HEK293 (cell line): ENCODE results near the gene DNAH5.

Experiments used
- CTCF ChIA-PET: fragments of 350-600 bp; formaldehyde crosslinking; extraction: SDS; loops from one replicate; lab custom pipeline; 2021; ENCODE audit warnings: antibody characterized with exemption; lab: Yijun Ruan, JAX
- POLR2A ChIA-PET: fragments of 300-600 bp; formaldehyde crosslinking; extraction: SDS; loops from one replicate; lab custom pipeline; 2020; ENCODE audit warnings: antibody characterized with exemption, inconsistent platforms; lab: Yijun Ruan, JAX
- H3K27ac ChIP-seq: fragments of 200-500 bp; sonication (Bioruptor generic); 2 replicates; pipeline ENCODE4 v1.5.1; 2014; ENCODE audit warnings: low read depth, low read length, control low read depth, inconsistent platforms; ENCODE audit errors: extremely low read depth
- H3K36me3 ChIP-seq, 2 experiments: fragments of 200-500 bp in 1 of 2; sonication (Bioruptor generic) in 1 of 2; 1 replicate in 1 of 2; 2 replicates in 1 of 2; pipeline ENCODE4 v1.5.1; 2014 to 2017; ENCODE audit warnings: inconsistent platforms in 2 of 2, low read length in 2 of 2; ENCODE audit not compliant: control insufficient read depth in 2 of 2, insufficient read depth in 1 of 2
- H3K4me1 ChIP-seq: fragments of 200-500 bp; sonication (Bioruptor generic); 2 replicates; pipeline ENCODE4 v1.5.1; 2014; ENCODE audit warnings: mild to moderate bottlenecking, low read length, inconsistent platforms; ENCODE audit not compliant: control insufficient read depth, insufficient read depth
- H3K4me3 ChIP-seq: 2 replicates; pipeline ENCODE4 v1.5.1; 2011; ENCODE audit warnings: low read depth, mild to moderate bottlenecking, control low read depth, low read length, moderate library complexity
- H3K9me3 ChIP-seq: fragments of 200-500 bp; sonication (Bioruptor generic); 2 replicates; pipeline ENCODE4 v1.5.1; 2014; ENCODE audit warnings: low read depth, low read length, inconsistent platforms; ENCODE audit not compliant: control insufficient read depth, insufficient read depth
- BCL6B ChIP-seq: fragments of 450-650 bp; formaldehyde crosslinking; IDR thresholded peaks from 2 replicates; pipeline ENCODE4 v1.5.1; 2017; ENCODE audit warnings: missing biosample characterization, missing genetic modification characterization
- CTCF ChIP-seq: fragments of 450-650 bp; formaldehyde crosslinking; IDR thresholded peaks from 2 replicates; pipeline ENCODE4 v1.5.1; 2016; ENCODE audit warnings: missing biosample characterization, missing genetic modification characterization
- KLF1 ChIP-seq: fragments of 450-650 bp; formaldehyde crosslinking; IDR thresholded peaks from 2 replicates; pipeline ENCODE4 v1.5.1; 2016; ENCODE audit warnings: missing biosample characterization, missing genetic modification characterization
- TRIM28 ChIP-seq: IDR thresholded peaks from 2 replicates; pipeline ENCODE4 v1.6.1; 2011; ENCODE audit warnings: low read length, control low read depth, borderline replicate concordance
- ZBTB10 ChIP-seq: fragments of 450-650 bp; formaldehyde crosslinking; IDR thresholded peaks from 2 replicates; pipeline ENCODE4 v1.5.1; 2016; ENCODE audit warnings: missing biosample characterization, missing genetic modification characterization
- ZBTB17 ChIP-seq: fragments of 450-650 bp; formaldehyde crosslinking; IDR thresholded peaks from 2 replicates; pipeline ENCODE4 v1.5.1; 2016; ENCODE audit warnings: missing biosample characterization, missing genetic modification characterization
- ZNF16 ChIP-seq: fragments of 450-650 bp; formaldehyde crosslinking; IDR thresholded peaks from 2 replicates; pipeline ENCODE4 v1.5.1; 2016; ENCODE audit warnings: low read depth, missing biosample characterization, missing genetic modification characterization
- ZNF169 ChIP-seq: fragments of 450-650 bp; formaldehyde crosslinking; IDR thresholded peaks from 2 replicates; pipeline ENCODE4 v1.5.1; 2016; ENCODE audit warnings: missing biosample characterization, missing genetic modification characterization
- ZNF266 ChIP-seq: fragments of 450-650 bp; formaldehyde crosslinking; IDR thresholded peaks from 2 replicates; pipeline ENCODE4 v1.5.1; 2016; ENCODE audit warnings: missing biosample characterization, missing genetic modification characterization, low read depth
- ZNF324 ChIP-seq: fragments of 450-650 bp; formaldehyde crosslinking; IDR thresholded peaks from 2 replicates; pipeline ENCODE4 v1.5.1; 2016; ENCODE audit warnings: missing biosample characterization, missing genetic modification characterization
- ZNF48 ChIP-seq: fragments of 450-650 bp; formaldehyde crosslinking; IDR thresholded peaks from 2 replicates; pipeline ENCODE4 v1.5.1; 2016; ENCODE audit warnings: missing biosample characterization, missing genetic modification characterization
- ZNF530 ChIP-seq: fragments of 450-650 bp; formaldehyde crosslinking; IDR thresholded peaks from 2 replicates; pipeline ENCODE4 v1.5.1; 2016; ENCODE audit warnings: low read depth, missing biosample characterization, missing genetic modification characterization
- ZNF555 ChIP-seq: fragments of 450-650 bp; formaldehyde crosslinking; conservative IDR thresholded peaks from 2 replicates; pipeline ENCODE4 v1.5.1; 2017; ENCODE audit warnings: missing biosample characterization, mild to moderate bottlenecking, missing genetic modification characterization, inconsistent platforms
- ZNF596 ChIP-seq: fragments of 450-650 bp; IDR thresholded peaks from 2 replicates; pipeline ENCODE4 v1.5.0; 2018; ENCODE audit warnings: missing biosample characterization, mild to moderate bottlenecking, missing genetic modification characterization, moderate library complexity
- ZNF654 ChIP-seq: fragments of 450-650 bp; formaldehyde crosslinking; IDR thresholded peaks from 2 replicates; pipeline ENCODE4 v1.5.1; 2016; ENCODE audit warnings: low read depth, missing biosample characterization, missing genetic modification characterization
- ZNF658 ChIP-seq: fragments of 450-650 bp; formaldehyde crosslinking; IDR thresholded peaks from 2 replicates; pipeline ENCODE4; 2016; ENCODE audit warnings: missing biosample characterization, missing genetic modification characterization
- ZNF660 ChIP-seq: fragments of 450-650 bp; IDR thresholded peaks from 2 replicates; pipeline ENCODE4 v1.5.1; 2018; ENCODE audit warnings: missing biosample characterization, mild to moderate bottlenecking, missing genetic modification characterization
- ZNF677 ChIP-seq: fragments of 450-650 bp; IDR thresholded peaks from 2 replicates; pipeline ENCODE4 v1.5.0; 2018; ENCODE audit warnings: missing biosample characterization, mild to moderate bottlenecking, missing genetic modification characterization, moderate library complexity
- ZNF776 ChIP-seq: fragments of 450-650 bp; formaldehyde crosslinking; IDR thresholded peaks from 2 replicates; pipeline ENCODE4 v1.5.0; 2017; ENCODE audit warnings: missing biosample characterization, missing genetic modification characterization, borderline replicate concordance
- ZNF785 ChIP-seq: fragments of 450-650 bp; formaldehyde crosslinking; IDR thresholded peaks from 2 replicates; pipeline ENCODE4 v1.5.1; 2016; ENCODE audit warnings: missing biosample characterization, missing genetic modification characterization

The DNAH5 gene

GRCh38 chr5:13976867-13977830, 32.7 kb upstream of the DNAH5 start:
- Histone ChIP-seq H3K27ac (no peak overlapping the region), H3K4me3 (no peak overlapping the region), H3K9me3 (no peaks in the 10 kb centered on the region), H3K36me3 (no peaks in the 10 kb centered on the region), H3K4me1 (no peaks in the 10 kb centered on the region)
- TF ChIP-seq ZNF324 (tag by site-specific recombination) (no peak), ZNF658 (tag by site-specific recombination) (no peak), KLF1 (tag by site-specific recombination) (no peak), BCL6B (tag by site-specific recombination) (no peak), ZNF530 (no peak), ZNF555 (tag by site-specific recombination) (no peak), ZBTB10 (tag by site-specific recombination) (no peak), ZBTB17 (no peak), ZNF266 (tag by site-specific recombination) (no peak), TRIM28 (no peak), ZNF654 (peak; percentile 89), ZNF48 (no peak), CTCF (tag by site-specific recombination) (peak; percentile 32; the same call in 1 of the 2 replicates)
- ChIA-PET CTCF (interaction anchor here (0.5 to 4.7 kb wide), 39 partner anchors 8 to 679 kb away, joined by 3 to 42 read pairs (median 4); partner anchors contain the start of gene OTULINL), POLR2A (interaction anchor here (1.1 kb wide), 1 partner anchor 9 kb away, joined by 4 read pairs; no protein-coding TSS in a partner anchor)

- H3K4me1 ChIP-seq, result no peaks in the 10 kb centered on the region
- no peaks in the 10 kb centered on the region for H3K9me3 ChIP-seq
- TF ChIP-seq ZNF677 (tag by site-specific recombination) (no peak), ZNF16 (no peak)
- POLR2A ChIA-PET, result interaction anchor here (1.1 kb wide), 1 partner anchor 9 kb away, joined by 4 read pairs; no protein-coding TSS in a partner anchor
- H3K27ac ChIP-seq, result no peak overlapping the region
- H3K36me3 ChIP-seq, result no peaks in the 10 kb centered on the region
- H3K4me3 ChIP-seq, result no peak overlapping the region
- CTCF ChIA-PET, result interaction anchor here (0.5 to 4.7 kb wide), 16 partner anchors 12 to 680 kb away, joined by 3 to 42 read pairs (median 4); no protein-coding TSS in a partner anchor
Measured at GRCh38 chr5:13976223-13976622, 31.7 kb upstream of the DNAH5 start.

GRCh38 chr5:13975246-13975645, 30.8 kb upstream of the DNAH5 start:
- Histone ChIP-seq H3K4me3 (no peak overlapping the region), H3K27ac (no peak overlapping the region), H3K36me3 (no peaks in the 10 kb centered on the region), H3K4me1 (no peaks in the 10 kb centered on the region), H3K9me3 (no peaks in the 10 kb centered on the region)
- CTCF ChIA-PET, result interaction anchor here (4.7 kb wide), 1 partner anchor 674 kb away, joined by 42 read pairs; no protein-coding TSS in a partner anchor
- TF ChIP-seq ZNF776 (tag by site-specific recombination) (no peak), ZNF785 (tag by site-specific recombination) (no peak), ZNF169 (tag by site-specific recombination) (no peak), ZNF596 (tag by site-specific recombination) (no peak), ZNF660 (no peak)
- POLR2A ChIA-PET, result no interaction called here
